Measurements from ENCODE around the gene CPPED1.

DNA sequence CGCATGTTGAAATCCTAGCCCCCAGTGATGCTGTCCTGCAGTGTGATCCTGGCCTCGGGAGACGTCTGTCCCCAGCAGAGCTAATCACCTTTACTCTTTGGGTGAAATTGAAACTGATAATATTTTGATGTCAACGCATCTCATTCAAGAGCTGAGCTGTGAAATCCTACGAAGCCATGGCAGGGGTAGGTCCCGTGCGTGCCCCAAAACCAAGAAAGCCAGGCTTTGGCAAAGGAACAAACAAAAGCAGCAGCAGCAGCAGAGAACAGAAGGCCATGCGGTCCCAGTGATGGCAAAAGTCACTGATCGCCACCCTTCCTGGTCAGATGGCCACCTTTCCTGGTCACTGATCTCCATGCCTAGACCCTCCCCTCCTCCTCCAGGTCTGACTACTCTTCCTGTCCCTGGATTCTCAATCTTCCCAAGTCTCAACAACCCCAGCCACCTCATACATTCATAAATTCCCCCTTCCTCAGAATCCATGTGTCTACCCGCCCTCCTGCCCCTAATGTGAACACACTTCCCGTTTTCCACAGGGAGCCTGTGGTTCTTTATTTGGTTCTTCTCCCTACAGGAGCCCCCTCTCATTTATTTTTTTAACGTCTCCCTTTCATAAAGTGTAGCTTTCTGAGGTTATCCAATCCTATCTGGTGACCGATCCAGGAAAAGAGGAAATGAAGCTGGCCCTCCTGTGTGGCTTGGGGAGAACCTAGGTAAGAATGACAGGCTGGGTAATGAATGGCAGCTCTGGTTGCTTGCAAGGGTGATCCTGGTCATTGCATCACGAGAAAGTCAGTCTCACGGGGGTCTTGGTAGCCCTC, 50.3 kb downstream of the CPPED1 start:
- TF ChIP-seq EZH2 (IDR thresholded peaks at IDR 0.05; ENCODE audit: low read length, unreplicated experiment) (no peak), EZH2phosphoT487 (IDR thresholded peaks at IDR 0.05; ENCODE audit: borderline replicate concordance, low read length) (no peak)
- TF ChIP-seq, protein P1, sequence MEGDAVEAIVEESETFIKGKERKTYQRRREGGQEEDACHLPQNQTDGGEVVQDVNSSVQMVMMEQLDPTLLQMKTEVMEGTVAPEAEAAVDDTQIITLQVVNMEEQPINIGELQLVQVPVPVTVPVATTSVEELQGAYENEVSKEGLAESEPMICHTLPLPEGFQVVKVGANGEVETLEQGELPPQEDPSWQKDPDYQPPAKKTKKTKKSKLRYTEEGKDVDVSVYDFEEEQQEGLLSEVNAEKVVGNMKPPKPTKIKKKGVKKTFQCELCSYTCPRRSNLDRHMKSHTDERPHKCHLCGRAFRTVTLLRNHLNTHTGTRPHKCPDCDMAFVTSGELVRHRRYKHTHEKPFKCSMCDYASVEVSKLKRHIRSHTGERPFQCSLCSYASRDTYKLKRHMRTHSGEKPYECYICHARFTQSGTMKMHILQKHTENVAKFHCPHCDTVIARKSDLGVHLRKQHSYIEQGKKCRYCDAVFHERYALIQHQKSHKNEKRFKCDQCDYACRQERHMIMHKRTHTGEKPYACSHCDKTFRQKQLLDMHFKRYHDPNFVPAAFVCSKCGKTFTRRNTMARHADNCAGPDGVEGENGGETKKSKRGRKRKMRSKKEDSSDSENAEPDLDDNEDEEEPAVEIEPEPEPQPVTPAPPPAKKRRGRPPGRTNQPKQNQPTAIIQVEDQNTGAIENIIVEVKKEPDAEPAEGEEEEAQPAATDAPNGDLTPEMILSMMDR (conservative IDR thresholded peaks at IDR 0.05; ENCODE audit: low read depth, low read length) = no peak
